WTC11 (cell line): ENCODE results near the gene IGF2BP1.

Source experiments
- AFF4 ChIP-seq: sonication (generic); formaldehyde crosslinking; IDR thresholded peaks from 2 replicates; pipeline ENCODE4 v1.8.1; 2023; ENCODE audit warnings: mild to moderate bottlenecking, missing genetic modification reagents, borderline replicate concordance
- CTCF ChIP-seq: fragments of 200-600 bp; IDR thresholded peaks from 2 replicates; pipeline ENCODE4 v1.8.0; 2022; ENCODE audit warnings: antibody characterized with exemption
- ESRRA ChIP-seq: sonication (generic); formaldehyde crosslinking; IDR thresholded peaks from 2 replicates; pipeline ENCODE4 v1.8.1; 2022; ENCODE audit warnings: mild to moderate bottlenecking, missing genetic modification reagents, borderline replicate concordance
- KAT7 ChIP-seq: sonication (generic); formaldehyde crosslinking; IDR thresholded peaks from 2 replicates; pipeline ENCODE4 v1.8.1; 2023; ENCODE audit warnings: missing genetic modification reagents, mild to moderate bottlenecking, borderline replicate concordance
- MAX ChIP-seq: sonication (generic); formaldehyde crosslinking; IDR thresholded peaks from 2 replicates; pipeline ENCODE4 v1.8.0; 2022; ENCODE audit warnings: mild to moderate bottlenecking, missing genetic modification reagents
- ZBTB21 ChIP-seq: sonication (generic); formaldehyde crosslinking; IDR thresholded peaks from 2 replicates; pipeline ENCODE4 v1.8.1; 2023; ENCODE audit warnings: mild to moderate bottlenecking, missing genetic modification reagents, borderline replicate concordance
- ZNF396 ChIP-seq: fragments of 250-450 bp; sonication (Bioruptor Pico); IDR thresholded peaks from 2 replicates; pipeline ENCODE4 v1.8.0; 2021; ENCODE audit warnings: mild to moderate bottlenecking, moderate library complexity, borderline replicate concordance

- TF ChIP-seq ZNF396: no peak
- no peak for TF ChIP-seq CTCF
- no peak for TF ChIP-seq AFF4
- TF ChIP-seq MAX (CRISPR knock-in tag): no peak
- TF ChIP-seq ESRRA (CRISPR knock-in tag): no peak
- TF ChIP-seq KAT7: no peak
- no peak for TF ChIP-seq ZBTB21 (CRISPR knock-in tag)
Observed at GRCh38 chr17:48970224-48970623, 27.0 kb upstream of the IGF2BP1 start.
